NCI-H345 (cell line): ENCODE results near the gene STEAP2.

Experiments used
- DNase-seq: peaks from one replicate; lab custom pipeline; 2025; lab: John Stamatoyannopoulos, UW

STEAP2 gene

GRCh38 chr7:90194911-90195809, 16.4 kb upstream of the STEAP2 start:
- no peak for DNase-seq

- no peak for DNase-seq
Observed at GRCh38 chr7:90201500-90202195, 9.9 kb upstream of the STEAP2 start.

GRCh38 chr7:90207956-90208355, 3.6 kb upstream of the STEAP2 start:
- DNase-seq, result no peak

GRCh38 chr7:90209776-90210175, 1.8 kb upstream of the STEAP2 start:
- DNase-seq, result no peak

- DNase-seq, result no peak
Observed at GRCh38 chr7:90210475-90210874, 1.1 kb upstream of the STEAP2 start.

GRCh38 chr7:90210981-90211380, 559 bp upstream of the STEAP2 start:
- DNase-seq, result no peak

- DNase-seq, result no peak
Observed at GRCh38 chr7:90212149-90212495, 582 bp downstream of the STEAP2 start.

GRCh38 chr7:90213521-90213920, 2.0 kb downstream of the STEAP2 start:
- no peak for DNase-seq

GRCh38 chr7:90216080-90216674, 4.6 kb downstream of the STEAP2 start:
- no peak for DNase-seq

- no peak for DNase-seq
Observed at GRCh38 chr7:90216771-90217170, 5.2 kb downstream of the STEAP2 start.

GRCh38 chr7:90222390-90222789, 10.8 kb downstream of the STEAP2 start:
- no peak for DNase-seq

- DNase-seq, result no peak
Observed at GRCh38 chr7:90222811-90223725, 11.5 kb downstream of the STEAP2 start.

- no peak for DNase-seq
Observed at GRCh38 chr7:90224195-90224594, 12.7 kb downstream of the STEAP2 start.

- DNase-seq, result no peak
Observed at GRCh38 chr7:90225181-90225580, 13.6 kb downstream of the STEAP2 start.

- DNase-seq, result no peak
Observed at GRCh38 chr7:90225601-90226000, 14.1 kb downstream of the STEAP2 start.

- no peak for DNase-seq
Observed at GRCh38 chr7:90227259-90227658, 15.7 kb downstream of the STEAP2 start.

GRCh38 chr7:90229682-90230081, 18.1 kb downstream of the STEAP2 start:
- DNase-seq, result no peak

GRCh38 chr7:90230834-90231233, 19.3 kb downstream of the STEAP2 start:
- no peak for DNase-seq

- no peak for DNase-seq
Observed at GRCh38 chr7:90231304-90231703, 19.8 kb downstream of the STEAP2 start.

- DNase-seq, result no peak
Observed at GRCh38 chr7:90232430-90232829, 20.9 kb downstream of the STEAP2 start.

GRCh38 chr7:90233569-90233968, 22.0 kb downstream of the STEAP2 start:
- no peak for DNase-seq

- no peak for DNase-seq
Observed at GRCh38 chr7:90236721-90237289, 25.3 kb downstream of the STEAP2 start.
